AG09319 (cell line): ENCODE data around the gene SREBF1.

Experiments used
- DNase-seq: peaks from one replicate; pipeline ENCODE4 v3.0.0-alpha.2; 2010; ENCODE audit warnings: low read depth; ENCODE audit errors: extremely low read depth
- CTCF ChIP-seq: IDR thresholded peaks from 2 replicates; pipeline ENCODE4 v1.5.1; 2011; ENCODE audit warnings: low read depth, mild to moderate bottlenecking, inconsistent platforms, low read length, moderate library complexity

Gene SREBF1

GRCh38 chr17:17826942-17827785 lies 9.6 kb downstream of the SREBF1 start:
- no peak for TF ChIP-seq CTCF
- no peak for DNase-seq

GRCh38 chr17:17826342-17826713 lies 10.5 kb downstream of the SREBF1 start:
- TF ChIP-seq CTCF: no peak
- DNase-seq: no peak

GRCh38 chr17:17824783-17825614 lies 11.8 kb downstream of the SREBF1 start:
- TF ChIP-seq CTCF: no peak
- DNase-seq: no peak

- DNase-seq: no peak
- no peak for TF ChIP-seq CTCF
Observed at GRCh38 chr17:17824119-17824782, 12.5 kb downstream of the SREBF1 start.

GRCh38 chr17:17823433-17824118 lies 13.2 kb downstream of the SREBF1 start:
- TF ChIP-seq CTCF: no peak
- peak; percentile 49 for DNase-seq

GRCh38 chr17:17822616-17823015 lies 14.2 kb downstream of the SREBF1 start:
- no peak for TF ChIP-seq CTCF
- DNase-seq: no peak
